ENCODE results near the gene CENPN. TPM values are rescaled to one million over a fixed set of nuclear protein-coding genes. Genes with fewer than 3 reads are reported as not detected.

Gene CENPN
- total RNA-seq, 2 donors from 2014 or later = 10.5 to 18.1 TPM

DNA sequence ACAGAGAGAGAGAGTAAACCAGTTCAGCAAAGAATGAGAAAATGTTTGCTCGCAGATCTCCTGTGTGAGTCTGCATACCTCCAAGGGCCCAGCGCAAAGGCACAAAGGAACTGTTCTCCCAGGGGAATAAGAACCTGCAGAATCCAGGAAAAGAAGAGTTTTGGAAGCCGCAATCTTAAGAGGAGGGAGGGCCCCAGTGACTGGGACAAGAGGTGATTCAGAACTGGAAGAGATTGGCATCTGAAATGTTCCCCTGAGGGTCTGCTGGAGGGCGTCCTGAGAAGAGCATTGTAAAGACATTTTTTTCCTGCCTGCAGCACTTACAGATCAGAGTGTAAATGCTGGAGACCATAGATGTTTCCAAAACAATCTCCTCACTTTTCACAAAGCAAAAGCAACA, 34.7 kb downstream of the CENPN start:
- no peak for DNase-seq (ENCODE audit: low spot score)
- Histone ChIP-seq H3K27ac (no peak overlapping the region), H3K36me3 (peaks cover 46% of the 10 kb centered on the region), H3K4me1 (peaks cover 2 to 19% of the 10 kb centered on the region in 2 donors), H3K9me3 (no peaks in the 10 kb centered on the region), H3K4me3 (no peak overlapping the region), H3K27me3 (no peaks in the 10 kb centered on the region)
- TF ChIP-seq, protein P1, sequence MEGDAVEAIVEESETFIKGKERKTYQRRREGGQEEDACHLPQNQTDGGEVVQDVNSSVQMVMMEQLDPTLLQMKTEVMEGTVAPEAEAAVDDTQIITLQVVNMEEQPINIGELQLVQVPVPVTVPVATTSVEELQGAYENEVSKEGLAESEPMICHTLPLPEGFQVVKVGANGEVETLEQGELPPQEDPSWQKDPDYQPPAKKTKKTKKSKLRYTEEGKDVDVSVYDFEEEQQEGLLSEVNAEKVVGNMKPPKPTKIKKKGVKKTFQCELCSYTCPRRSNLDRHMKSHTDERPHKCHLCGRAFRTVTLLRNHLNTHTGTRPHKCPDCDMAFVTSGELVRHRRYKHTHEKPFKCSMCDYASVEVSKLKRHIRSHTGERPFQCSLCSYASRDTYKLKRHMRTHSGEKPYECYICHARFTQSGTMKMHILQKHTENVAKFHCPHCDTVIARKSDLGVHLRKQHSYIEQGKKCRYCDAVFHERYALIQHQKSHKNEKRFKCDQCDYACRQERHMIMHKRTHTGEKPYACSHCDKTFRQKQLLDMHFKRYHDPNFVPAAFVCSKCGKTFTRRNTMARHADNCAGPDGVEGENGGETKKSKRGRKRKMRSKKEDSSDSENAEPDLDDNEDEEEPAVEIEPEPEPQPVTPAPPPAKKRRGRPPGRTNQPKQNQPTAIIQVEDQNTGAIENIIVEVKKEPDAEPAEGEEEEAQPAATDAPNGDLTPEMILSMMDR (IDR thresholded peaks at IDR 0.05) = no peak

DNA sequence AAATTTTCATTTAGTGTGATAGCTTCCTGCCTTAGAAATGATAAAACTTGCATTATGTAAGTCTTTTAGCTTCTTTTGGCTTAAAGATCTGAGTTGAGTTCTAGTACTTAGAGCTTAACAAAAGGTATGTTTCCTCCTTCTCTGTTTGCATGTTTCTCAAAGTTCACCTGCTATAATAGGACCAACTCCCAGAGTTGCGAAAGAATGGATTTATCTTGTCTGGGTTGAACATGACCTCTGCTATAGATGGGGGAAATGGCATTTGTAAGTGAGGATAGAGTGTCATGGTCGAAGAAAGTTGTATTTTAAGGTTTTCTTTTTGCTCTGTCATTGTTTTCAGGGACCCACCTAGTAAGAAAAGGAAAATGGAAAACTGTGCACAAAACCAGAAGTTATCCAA, 35.8 kb downstream of the CENPN start:
- Histone ChIP-seq H3K4me3 (no peak overlapping the region), H3K27ac (no peak overlapping the region), H3K4me1 (peaks cover 2 to 10% of the 10 kb centered on the region in 2 donors), H3K36me3 (peaks cover 46% of the 10 kb centered on the region), H3K9me3 (no peaks in the 10 kb centered on the region), H3K27me3 (no peaks in the 10 kb centered on the region)
- TF ChIP-seq, protein P1 (IDR thresholded peaks at IDR 0.05) = no peak
- DNase-seq (ENCODE audit: low spot score) = no peak

DNA sequence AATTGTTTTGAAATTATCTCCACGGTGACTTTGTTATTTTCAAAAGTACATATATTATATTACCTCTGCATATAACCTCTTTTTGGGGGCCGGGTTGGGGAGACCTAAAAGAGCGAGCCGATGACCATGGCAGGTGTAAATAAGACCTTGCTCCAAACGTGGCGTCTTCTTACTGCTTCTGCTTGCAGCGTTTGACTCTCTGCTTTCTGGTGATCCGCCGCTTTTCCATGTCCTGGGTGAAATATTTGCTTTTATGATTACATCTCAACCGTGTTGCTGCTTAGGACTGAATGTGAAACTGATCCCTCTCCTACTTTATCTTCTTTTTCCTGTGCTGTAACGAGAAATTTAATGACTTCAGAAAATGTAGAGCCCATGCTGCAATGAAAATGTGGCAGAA, 46.7 kb downstream of the CENPN start:
- H3K9me3 ChIP-seq = peaks cover 0 to 13% of the 10 kb centered on the region in 2 donors
- no peak overlapping the region for H3K27ac ChIP-seq
- H3K36me3 ChIP-seq = no peaks in the 10 kb centered on the region
- no peaks in the 10 kb centered on the region for H3K27me3 ChIP-seq
- TF ChIP-seq, protein P1 (IDR thresholded peaks at IDR 0.05) = no peak
- no peak for DNase-seq (ENCODE audit: low spot score)
- H3K4me1 ChIP-seq = no peaks in the 10 kb centered on the region
- no peak overlapping the region for H3K4me3 ChIP-seq

DNA sequence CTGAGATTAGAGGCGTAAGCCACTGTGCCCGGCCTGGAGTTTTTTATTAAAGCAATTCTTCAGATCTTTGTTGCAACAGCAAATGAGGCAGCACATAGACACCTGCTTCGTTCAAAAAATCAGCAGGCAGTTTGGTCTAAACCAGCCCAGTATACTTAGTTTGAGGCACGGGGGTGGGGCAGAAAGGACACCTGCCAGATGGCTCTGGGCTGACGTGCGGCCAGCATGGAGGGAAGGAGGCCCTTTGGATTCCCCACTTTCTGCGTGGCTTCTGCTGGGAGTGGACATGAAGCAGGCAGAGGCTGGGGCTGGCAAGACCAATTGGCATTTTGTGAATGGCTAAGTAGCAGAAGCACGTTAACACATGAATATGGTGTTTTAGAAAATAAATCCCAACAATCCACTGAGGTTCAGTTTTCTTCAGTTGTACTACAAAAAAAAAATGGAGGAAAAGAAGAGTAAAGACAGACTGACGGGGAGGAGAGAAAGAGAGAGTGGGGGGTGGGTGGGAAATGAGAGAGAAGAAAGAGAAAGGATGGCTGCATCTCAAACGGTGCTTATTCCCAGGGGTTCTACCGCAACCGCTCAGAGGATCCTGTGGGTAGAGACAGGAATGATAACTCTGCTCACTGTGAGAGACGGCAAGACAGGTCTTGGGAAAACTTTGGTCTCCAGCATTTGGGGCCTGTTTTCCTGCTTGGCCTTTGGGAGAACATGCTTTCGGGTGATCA, 53.7 kb downstream of the CENPN start:
- no peak for DNase-seq (ENCODE audit: low spot score)
- Histone ChIP-seq H3K4me1 (no peaks in the 10 kb centered on the region), H3K4me3 (no peak overlapping the region), H3K36me3 (no peaks in the 10 kb centered on the region), H3K27me3 (no peaks in the 10 kb centered on the region), H3K9me3 (no peaks in the 10 kb centered on the region), H3K27ac (no peak overlapping the region)
- TF ChIP-seq, protein P1 (IDR thresholded peaks at IDR 0.05) = no peak

DNA sequence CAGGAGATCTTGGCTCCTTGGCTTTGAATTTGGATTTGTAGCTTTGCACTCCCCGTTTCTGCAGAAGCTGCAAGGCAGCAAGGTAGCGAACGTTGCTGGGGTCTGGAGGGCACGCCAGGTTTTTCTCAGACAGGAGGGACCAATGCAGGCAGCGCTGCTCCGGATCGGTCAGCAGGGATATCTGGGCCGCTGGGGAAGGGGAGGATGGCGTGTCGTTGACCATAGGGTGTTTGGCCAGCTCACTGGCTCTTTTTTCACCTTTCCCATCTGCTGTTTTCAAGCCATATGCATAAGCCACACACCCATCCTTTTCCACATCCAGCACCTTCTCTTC, 54.3 kb downstream of the CENPN start:
- no peak for DNase-seq (ENCODE audit: low spot score)
- H3K27ac ChIP-seq = no peak overlapping the region
- no peaks in the 10 kb centered on the region for H3K9me3 ChIP-seq
- H3K36me3 ChIP-seq = no peaks in the 10 kb centered on the region
- no peaks in the 10 kb centered on the region for H3K27me3 ChIP-seq
- no peaks in the 10 kb centered on the region for H3K4me1 ChIP-seq
- no peak overlapping the region for H3K4me3 ChIP-seq
- TF ChIP-seq, protein P1 (IDR thresholded peaks at IDR 0.05) = no peak
